ENCODE measurements around the gene GHITM. TPM values are rescaled to one million over a fixed set of nuclear protein-coding genes. Genes with fewer than 3 reads are reported as not detected.
A peak's percentile ranks its signal among the peaks of the same experiment; 100 is the strongest.

GHITM gene
- total RNA-seq, 2 experiments from 2014 or later = 198 TPM

DNA sequence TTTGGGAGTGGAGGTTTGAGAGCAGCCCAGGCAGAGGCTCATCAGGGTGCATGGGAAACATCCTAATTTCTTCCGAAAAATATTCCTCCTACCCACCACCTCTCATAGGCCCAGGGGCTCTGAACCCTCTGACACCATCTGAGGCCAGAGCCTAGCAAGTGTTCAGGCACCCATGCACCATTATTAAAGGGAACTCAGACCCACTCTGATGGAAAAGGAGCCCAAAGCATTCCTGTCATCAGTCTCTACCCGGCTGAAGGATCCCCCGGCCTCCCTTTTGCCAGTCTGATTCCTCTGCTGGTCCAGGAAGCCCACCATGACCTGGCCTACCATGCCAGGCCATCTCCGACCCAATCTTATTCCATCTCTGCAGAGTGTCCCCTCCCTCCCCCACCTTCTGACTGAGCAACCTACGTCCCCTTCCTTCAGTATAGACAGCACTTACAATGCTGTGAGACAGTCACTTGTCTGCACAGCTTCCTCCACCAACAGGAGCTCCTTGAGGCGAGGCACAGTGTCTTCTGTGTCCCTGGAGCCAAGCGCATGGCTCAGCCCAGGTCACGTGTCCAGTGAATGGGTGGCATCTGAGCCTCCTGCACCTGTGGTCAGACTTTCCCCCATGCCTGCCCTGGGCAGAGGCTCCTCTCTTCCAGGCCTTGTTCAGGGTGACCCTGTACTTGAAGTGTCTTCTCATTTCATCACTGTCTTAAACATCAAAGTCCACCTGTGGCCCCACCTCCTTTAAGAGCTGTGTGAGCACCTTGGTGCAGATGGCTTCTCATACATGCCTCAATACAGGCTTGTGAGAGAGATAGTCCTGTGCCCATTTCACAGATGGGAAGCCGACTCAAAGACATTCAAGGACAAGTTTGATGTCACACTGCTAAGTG is 33.4 kb downstream of the GHITM start:
- intact Hi-C loops (cut with micrococcal nuclease) = no loop called here
- DNase-seq = no peak
- no peak overlapping the region for H3K4me3 Mint-ChIP-seq
- no peak for ATAC-seq
- ChIA-PET POLR2A (interaction anchor here (0.6 kb wide), 1 partner anchor 19 kb away, joined by 4 read pairs; no protein-coding TSS in a partner anchor), CTCF (interaction anchor here (0.7 kb wide), 1 partner anchor 25 kb away, joined by 3 read pairs; no protein-coding TSS in a partner anchor)
- H3K27me3 Mint-ChIP-seq = no peaks in the 10 kb centered on the region
- H3K9me3 Mint-ChIP-seq = no peaks in the 10 kb centered on the region
- no peak overlapping the region for H3K27ac Mint-ChIP-seq
- no peaks in the 10 kb centered on the region for H3K36me3 Mint-ChIP-seq (ENCODE audit: low read depth)
- peaks cover 5% of the 10 kb centered on the region for H3K4me1 Mint-ChIP-seq (ENCODE audit: low read depth)
- no peak for TF ChIP-seq CTCF (IDR thresholded peaks at IDR 0.05)

DNA sequence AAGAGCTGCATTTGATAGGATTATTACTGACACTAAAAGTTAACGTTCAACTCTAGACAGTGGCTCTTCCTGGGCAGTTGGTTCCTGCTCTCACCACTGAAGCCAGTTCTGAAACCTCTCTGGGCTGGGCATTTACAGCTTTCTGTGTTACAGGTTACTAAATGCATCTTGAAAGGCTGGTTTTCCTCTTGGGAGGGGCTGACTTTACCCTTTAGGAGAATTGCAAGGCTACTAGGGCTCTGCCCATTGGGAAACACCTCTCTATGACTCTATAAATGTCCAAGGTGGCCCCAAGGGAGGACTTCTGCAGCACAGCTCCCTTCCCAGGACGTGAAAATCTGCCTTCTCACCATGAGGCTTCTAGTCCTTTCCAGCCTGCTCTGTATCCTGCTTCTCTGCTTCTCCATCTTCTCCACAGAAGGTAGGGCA is 34.2 kb downstream of the GHITM start, which contains the start of gene GPR15LG:
TSS of gene GPR15LG (plus strand) at position 301 of the 429 bp plus-strand sequence. CDS start at position 352, 51 bp downstream.
- Mint-ChIP-seq H3K9me3 (no peaks in the 10 kb centered on the region), H3K27me3 (no peaks in the 10 kb centered on the region), H3K36me3 (ENCODE audit: low read depth) (no peaks in the 10 kb centered on the region), H3K27ac (no peak within 1 kb of the TSS), H3K4me3 (no peak within 1 kb of the TSS), H3K4me1 (ENCODE audit: low read depth) (peaks cover 5% of the 10 kb centered on the region)
- no peak for ATAC-seq
- ChIA-PET POLR2A (interaction anchor here (0.6 kb wide), 1 partner anchor 19 kb away, joined by 4 read pairs; no protein-coding TSS in a partner anchor), CTCF (interaction anchor here (0.7 to 1.2 kb wide), 2 partner anchors 9 to 26 kb away, joined by 3 read pairs; no protein-coding TSS in a partner anchor)
- no peak for DNase-seq
- TF ChIP-seq CTCF (IDR thresholded peaks at IDR 0.05) = no peak
- intact Hi-C loops (cut with micrococcal nuclease) = no loop called here

- DNase-seq = no peak
- ATAC-seq = no peak
- no peaks in the 10 kb centered on the region for H3K27me3 Mint-ChIP-seq
- peaks cover 5% of the 10 kb centered on the region for H3K4me1 Mint-ChIP-seq (ENCODE audit: low read depth)
- ChIA-PET CTCF (interaction anchor here (1.2 kb wide), 1 partner anchor 39 kb away, joined by 3 read pairs; no protein-coding TSS in a partner anchor), POLR2A (no interaction called here)
- H3K27ac Mint-ChIP-seq = no peak overlapping the region
- no peak overlapping the region for H3K4me3 Mint-ChIP-seq
- H3K9me3 Mint-ChIP-seq = no peaks in the 10 kb centered on the region
- no peaks in the 10 kb centered on the region for H3K36me3 Mint-ChIP-seq (ENCODE audit: low read depth)
- TF ChIP-seq CTCF (IDR thresholded peaks at IDR 0.05) = no peak
- intact Hi-C loops (cut with micrococcal nuclease) = no loop called here
These were observed 36.1 kb downstream of the GHITM start for GRCh38 chr10:84175436-84175835.

DNA sequence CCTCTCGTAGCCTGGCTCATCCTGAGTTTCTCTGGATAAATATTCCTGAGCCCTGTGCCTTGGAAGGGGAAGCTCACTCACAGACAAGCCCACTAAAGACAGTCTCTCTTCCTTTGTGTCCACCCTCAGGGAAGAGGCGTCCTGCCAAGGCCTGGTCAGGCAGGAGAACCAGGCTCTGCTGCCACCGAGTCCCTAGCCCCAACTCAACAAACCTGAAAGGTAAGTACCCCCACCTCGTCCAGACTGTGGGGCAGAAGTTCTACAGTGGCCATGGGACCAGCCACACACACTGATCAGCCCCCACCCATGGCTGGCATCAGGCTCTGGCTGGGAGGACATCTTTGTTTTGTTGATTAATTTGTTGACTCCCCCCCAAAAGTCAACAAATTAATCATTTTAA is 37.0 kb downstream of the GHITM start:
- H3K27me3 Mint-ChIP-seq = no peaks in the 10 kb centered on the region
- intact Hi-C loops (cut with micrococcal nuclease) = no loop called here
- ChIA-PET CTCF (interaction anchor here (1.1 to 1.7 kb wide), 4 partner anchors 12 to 38 kb away, joined by 3 to 7 read pairs (median 4); no protein-coding TSS in a partner anchor), POLR2A (interaction anchor here (1.0 to 2.0 kb wide), 2 partner anchors 34 to 37 kb away, joined by 3 to 8 read pairs; partner anchors contain the start of gene GHITM)
- DNase-seq = no peak
- ATAC-seq = no peak
- peak overlapping the region; percentile 80 for H3K27ac Mint-ChIP-seq
- H3K4me1 Mint-ChIP-seq (ENCODE audit: low read depth) = peaks cover 5% of the 10 kb centered on the region
- no peak for TF ChIP-seq CTCF (IDR thresholded peaks at IDR 0.05)
- no peak overlapping the region for H3K4me3 Mint-ChIP-seq
- no peaks in the 10 kb centered on the region for H3K36me3 Mint-ChIP-seq (ENCODE audit: low read depth)
- H3K9me3 Mint-ChIP-seq = no peaks in the 10 kb centered on the region

All from activated CD8-positive, alpha-beta T cell treated with anti-CD3 and anti-CD28 coated beads for 36 hours (primary cell).